Osteoblast (primary cell): ENCODE data around the gene FAF1. TPM values are rescaled to one million over a fixed set of nuclear protein-coding genes. Genes with fewer than 3 reads are reported as not detected.

Experiments used
- DNase-seq: peaks from one replicate; pipeline ENCODE4 v3.0.0; 2011; ENCODE audit warnings: low spot score, mixed read lengths; ENCODE audit not compliant: insufficient read length; ENCODE audit errors: missing footprints
- H2AFZ ChIP-seq: 2 replicates; pipeline ENCODE4 v1.6.0; 2011; ENCODE audit warnings: mild to moderate bottlenecking, low read length
- H3K27ac ChIP-seq: 2 replicates; pipeline ENCODE4 v1.5.1; 2011; ENCODE audit warnings: mild to moderate bottlenecking, low read depth, low read length, moderate library complexity
- H3K27me3 ChIP-seq: 2 replicates; pipeline ENCODE4 v1.6.0; 2012; ENCODE audit warnings: mild to moderate bottlenecking, control low read depth, inconsistent platforms, low read length, moderate library complexity; ENCODE audit not compliant: insufficient read depth
- H3K36me3 ChIP-seq: 2 replicates; pipeline ENCODE4 v1.5.1; 2011; ENCODE audit warnings: mild to moderate bottlenecking, low read length, control low read depth, moderate library complexity; ENCODE audit not compliant: insufficient read depth
- H3K4me1 ChIP-seq: 2 replicates; pipeline ENCODE4 v1.5.1; 2011; ENCODE audit warnings: mild to moderate bottlenecking, low read length, control low read depth, moderate library complexity; ENCODE audit not compliant: insufficient read depth
- H3K4me2 ChIP-seq: 2 replicates; pipeline ENCODE4 v1.6.0; 2011; ENCODE audit warnings: mild to moderate bottlenecking, low read length; ENCODE audit not compliant: insufficient read depth
- H3K4me3 ChIP-seq: fragments of 200-600 bp; sonication (generic); 3 replicates; pipeline ENCODE4 v1.5.1; 2012; ENCODE audit warnings: mild to moderate bottlenecking, low read length, inconsistent platforms; ENCODE audit not compliant: insufficient read depth
- H3K79me2 ChIP-seq: 2 replicates; pipeline ENCODE4 v1.6.0; 2012; ENCODE audit warnings: mild to moderate bottlenecking, low read length, control low read depth, inconsistent platforms; ENCODE audit not compliant: insufficient read depth
- H3K9me3 ChIP-seq: 2 replicates; pipeline ENCODE4 v1.5.1; 2011; ENCODE audit warnings: low read depth, low read length, control low read depth
- H4K20me1 ChIP-seq: 2 replicates; pipeline ENCODE4 v1.6.0; 2012; ENCODE audit warnings: mild to moderate bottlenecking, low read length, control low read depth; ENCODE audit not compliant: insufficient read depth
- CTCF ChIP-seq: IDR thresholded peaks from 2 replicates; pipeline ENCODE4 v1.5.1; 2011; ENCODE audit warnings: mild to moderate bottlenecking, low read depth, low read length, moderate library complexity; ENCODE audit errors: extremely low read depth
- total RNA-seq: library from RNA; depleted of rRNA; stranded (reverse); fragments of >200 nt; gene quantifications from 2 replicates; pipeline ENCODE4 v1.2.3, GENCODE V29; 2012

The FAF1 gene
- total RNA-seq, 1 donor: 40.5 TPM

- Histone ChIP-seq H3K79me2 (no peaks in the 10 kb centered on the region), H3K27ac (no peak overlapping the region), H4K20me1 (no peaks in the 10 kb centered on the region), H3K4me3 (no peak overlapping the region), H3K9me3 (no peaks in the 10 kb centered on the region), H3K4me2 (no peak overlapping the region), H2AFZ (no peak overlapping the region), H3K36me3 (no peaks in the 10 kb centered on the region), H3K4me1 (peaks cover 4% of the 10 kb centered on the region), H3K27me3 (no peaks in the 10 kb centered on the region)
- no peak for TF ChIP-seq CTCF
- no peak for DNase-seq
Observed at GRCh38 chr1:50700621-50701020, 259.4 kb downstream of the FAF1 start.

DNA sequence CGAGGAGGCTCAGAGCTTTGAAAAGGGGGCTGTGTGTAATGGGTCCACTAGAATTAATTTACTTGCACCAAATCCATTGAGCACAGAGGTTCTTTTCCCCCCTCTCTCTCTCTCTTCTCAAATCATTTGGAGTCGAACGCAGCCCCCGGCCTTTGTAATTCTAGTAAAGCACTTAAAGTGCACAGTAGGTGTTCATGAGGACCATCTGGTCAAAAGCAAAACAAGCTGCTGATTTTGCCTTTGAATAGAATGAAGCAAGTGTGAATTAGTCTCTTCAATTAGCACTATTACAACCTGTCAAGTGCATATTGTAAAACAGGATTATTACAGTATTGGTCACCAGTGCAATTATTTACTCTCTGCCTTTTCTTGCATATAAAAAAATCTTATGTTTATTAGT is 259.9 kb downstream of the FAF1 start:
- TF ChIP-seq CTCF: no peak
- Histone ChIP-seq H3K9me3 (no peaks in the 10 kb centered on the region), H3K4me1 (peaks cover 4% of the 10 kb centered on the region), H3K79me2 (no peaks in the 10 kb centered on the region), H3K36me3 (no peaks in the 10 kb centered on the region), H2AFZ (no peak overlapping the region), H3K4me3 (no peak overlapping the region), H4K20me1 (no peaks in the 10 kb centered on the region), H3K27ac (no peak overlapping the region), H3K27me3 (no peaks in the 10 kb centered on the region), H3K4me2 (no peak overlapping the region)
- no peak for DNase-seq

DNA sequence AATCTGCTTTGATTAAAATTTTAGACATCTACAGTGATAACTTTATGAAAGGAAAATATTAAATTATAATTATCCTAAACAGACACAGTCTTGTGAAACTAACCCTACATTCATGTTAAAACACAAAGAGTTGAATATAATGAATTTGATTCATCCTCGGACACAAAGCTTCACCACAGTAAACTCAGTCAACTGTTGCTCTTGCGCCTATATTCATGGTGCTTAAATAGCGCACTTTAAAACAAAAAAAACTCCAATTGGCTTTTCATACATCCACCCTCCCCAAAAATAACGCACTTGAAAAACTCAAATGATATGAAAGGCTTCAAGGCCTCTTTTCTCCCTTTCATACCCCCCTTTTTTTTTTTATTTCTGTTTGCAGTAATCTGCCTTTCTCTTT is 260.3 kb downstream of the FAF1 start:
- Histone ChIP-seq H3K79me2 (no peaks in the 10 kb centered on the region), H3K36me3 (no peaks in the 10 kb centered on the region), H2AFZ (no peak overlapping the region), H3K9me3 (no peaks in the 10 kb centered on the region), H3K4me2 (no peak overlapping the region), H3K4me1 (peaks cover 4% of the 10 kb centered on the region), H4K20me1 (no peaks in the 10 kb centered on the region), H3K27me3 (no peaks in the 10 kb centered on the region), H3K4me3 (no peak overlapping the region), H3K27ac (no peak overlapping the region)
- TF ChIP-seq CTCF: no peak
- DNase-seq: no peak

- H3K79me2 ChIP-seq: no peaks in the 10 kb centered on the region
- TF ChIP-seq CTCF: no peak
- H3K27ac ChIP-seq: no peak overlapping the region
- no peaks in the 10 kb centered on the region for H3K36me3 ChIP-seq
- no peaks in the 10 kb centered on the region for H3K9me3 ChIP-seq
- no peaks in the 10 kb centered on the region for H3K27me3 ChIP-seq
- DNase-seq: no peak
- no peak overlapping the region for H3K4me3 ChIP-seq
- H3K4me1 ChIP-seq: peaks cover 4% of the 10 kb centered on the region
- no peak overlapping the region for H3K4me2 ChIP-seq
- no peaks in the 10 kb centered on the region for H4K20me1 ChIP-seq
- no peak overlapping the region for H2AFZ ChIP-seq
Observed at GRCh38 chr1:50697440-50698421, 262.3 kb downstream of the FAF1 start.
